ENCODE data around the gene DPF3. TPM values are rescaled to one million over a fixed set of nuclear protein-coding genes. Genes with fewer than 3 reads are reported as not detected.

Gene DPF3
- total RNA-seq, 2 experiments from 2014 or later: 6.6 to 7.4 TPM

GRCh38 chr14:72646861-72647528, 246.9 kb downstream of the DPF3 start:
- peaks cover 2% of the 10 kb centered on the region for H3K36me3 Mint-ChIP-seq (ENCODE audit: low read depth)
- no peak for DNase-seq
- H3K4me3 Mint-ChIP-seq: no peak overlapping the region
- no peaks in the 10 kb centered on the region for H3K4me1 Mint-ChIP-seq
- peaks cover 6% of the 10 kb centered on the region for H3K9me3 Mint-ChIP-seq
- ChIA-PET CTCF (no interaction called here), POLR2A (no interaction called here)
- no peak overlapping the region for H3K27ac Mint-ChIP-seq
- H3K27me3 Mint-ChIP-seq: peaks cover 25% of the 10 kb centered on the region

DNA sequence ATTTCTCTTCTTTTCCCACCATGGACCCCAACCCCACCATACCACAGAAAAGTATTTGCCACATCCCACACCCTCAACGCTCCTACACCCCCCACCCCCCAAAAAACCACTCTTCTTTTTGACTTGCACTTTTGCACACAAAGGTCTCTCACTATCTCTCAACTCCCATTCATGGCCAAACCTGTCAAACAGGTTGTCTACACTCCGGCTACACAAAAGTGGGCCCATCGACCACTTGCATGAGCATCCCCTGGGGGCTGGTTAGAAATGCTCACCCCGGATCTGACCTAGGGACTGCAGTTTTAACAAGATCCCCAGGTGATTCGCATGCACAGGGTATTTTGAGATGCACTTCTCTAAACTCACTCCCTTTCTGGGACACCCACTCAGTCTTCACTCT, 248.2 kb downstream of the DPF3 start:
- Mint-ChIP-seq H3K4me3 (no peak overlapping the region), H3K27ac (no peak overlapping the region), H3K27me3 (peaks cover 25% of the 10 kb centered on the region), H3K9me3 (peaks cover 7% of the 10 kb centered on the region), H3K36me3 (ENCODE audit: low read depth) (peaks cover 2% of the 10 kb centered on the region), H3K4me1 (peaks cover 1% of the 10 kb centered on the region)
- POLR2A ChIA-PET: no interaction called here
- no peak for DNase-seq
- CTCF ChIA-PET: no interaction called here

DNA sequence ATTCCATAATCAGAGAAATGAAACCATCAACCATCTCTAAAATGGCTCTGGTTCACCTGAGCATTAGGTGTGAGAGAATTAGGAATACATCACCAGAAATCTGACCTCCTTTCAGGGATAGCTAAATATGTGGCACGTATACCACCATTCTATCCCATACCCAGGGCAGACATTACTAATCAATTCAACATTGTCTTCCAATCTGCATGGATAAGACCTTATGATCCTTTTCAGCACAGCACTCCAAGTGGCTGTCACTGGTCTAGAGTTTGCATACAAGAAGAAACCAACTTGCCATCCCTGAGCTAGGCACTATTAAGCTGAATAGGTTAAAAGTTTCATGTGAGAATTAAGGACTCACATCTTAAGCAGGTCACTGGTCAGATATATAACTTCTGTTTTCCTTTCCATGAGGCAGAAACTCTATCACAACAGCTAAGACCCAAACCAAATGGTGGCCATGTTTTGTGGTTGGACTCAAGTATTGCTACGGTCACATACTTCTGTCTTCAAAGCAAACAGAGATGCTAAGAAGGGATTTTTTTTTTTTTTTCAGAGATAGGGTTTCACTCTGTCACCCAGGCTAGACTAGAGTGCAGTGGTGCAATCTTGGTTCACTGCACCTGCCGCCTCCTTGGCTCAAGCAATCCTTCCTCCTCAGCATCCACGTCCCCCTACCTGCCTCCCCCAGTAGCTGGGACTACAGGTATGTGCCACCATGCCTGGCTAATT, 249.0 kb downstream of the DPF3 start:
- CTCF ChIA-PET: interaction anchor here (0.6 to 0.9 kb wide), 5 partner anchors 14 to 595 kb away, joined by 3 to 4 read pairs (median 4); no protein-coding TSS in a partner anchor
- no peak overlapping the region for H3K27ac Mint-ChIP-seq
- DNase-seq: no peak
- H3K4me1 Mint-ChIP-seq: peaks cover 2% of the 10 kb centered on the region
- peaks cover 13% of the 10 kb centered on the region for H3K9me3 Mint-ChIP-seq
- H3K36me3 Mint-ChIP-seq (ENCODE audit: low read depth): peaks cover 2% of the 10 kb centered on the region
- H3K4me3 Mint-ChIP-seq: no peak overlapping the region
- peaks cover 30% of the 10 kb centered on the region for H3K27me3 Mint-ChIP-seq
- POLR2A ChIA-PET: no interaction called here

DNA sequence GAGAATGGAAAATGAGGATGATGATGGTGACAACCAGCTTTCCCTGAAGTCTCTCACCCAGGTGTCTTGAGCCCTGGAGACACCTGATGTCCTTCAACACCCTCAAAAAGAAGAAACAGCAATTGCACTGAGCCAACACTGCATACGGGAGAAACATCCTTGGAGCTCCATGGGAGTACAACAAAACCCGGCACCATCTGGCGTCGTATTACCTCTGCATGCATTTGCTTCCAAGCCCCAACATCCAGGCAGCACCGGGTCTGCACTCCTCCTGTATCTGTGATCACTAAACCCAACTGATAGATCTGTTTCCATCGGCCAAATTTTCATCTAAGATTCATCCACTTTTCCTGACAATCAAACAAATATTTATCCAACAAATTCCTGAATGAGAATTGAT, 249.9 kb downstream of the DPF3 start:
- H3K9me3 Mint-ChIP-seq: peaks cover 18% of the 10 kb centered on the region
- H3K4me1 Mint-ChIP-seq: peaks cover 2% of the 10 kb centered on the region
- peaks cover 28% of the 10 kb centered on the region for H3K27me3 Mint-ChIP-seq
- ChIA-PET POLR2A (no interaction called here), CTCF (no interaction called here)
- peaks cover 2% of the 10 kb centered on the region for H3K36me3 Mint-ChIP-seq (ENCODE audit: low read depth)
- no peak overlapping the region for H3K4me3 Mint-ChIP-seq
- DNase-seq: no peak
- no peak overlapping the region for H3K27ac Mint-ChIP-seq

- DNase-seq: no peak
- H3K4me3 Mint-ChIP-seq: no peak overlapping the region
- H3K36me3 Mint-ChIP-seq (ENCODE audit: low read depth): peaks cover 2% of the 10 kb centered on the region
- H3K9me3 Mint-ChIP-seq: peaks cover 20% of the 10 kb centered on the region
- H3K27ac Mint-ChIP-seq: no peak overlapping the region
- ChIA-PET CTCF (interaction anchor here (0.6 kb wide), 1 partner anchor 1192 kb away, joined by 3 read pairs; no protein-coding TSS in a partner anchor), POLR2A (no interaction called here)
- H3K4me1 Mint-ChIP-seq: peaks cover 2% of the 10 kb centered on the region
- peaks cover 28% of the 10 kb centered on the region for H3K27me3 Mint-ChIP-seq
These were observed 250.5 kb downstream of the DPF3 start for GRCh38 chr14:72643317-72643801.

DNA sequence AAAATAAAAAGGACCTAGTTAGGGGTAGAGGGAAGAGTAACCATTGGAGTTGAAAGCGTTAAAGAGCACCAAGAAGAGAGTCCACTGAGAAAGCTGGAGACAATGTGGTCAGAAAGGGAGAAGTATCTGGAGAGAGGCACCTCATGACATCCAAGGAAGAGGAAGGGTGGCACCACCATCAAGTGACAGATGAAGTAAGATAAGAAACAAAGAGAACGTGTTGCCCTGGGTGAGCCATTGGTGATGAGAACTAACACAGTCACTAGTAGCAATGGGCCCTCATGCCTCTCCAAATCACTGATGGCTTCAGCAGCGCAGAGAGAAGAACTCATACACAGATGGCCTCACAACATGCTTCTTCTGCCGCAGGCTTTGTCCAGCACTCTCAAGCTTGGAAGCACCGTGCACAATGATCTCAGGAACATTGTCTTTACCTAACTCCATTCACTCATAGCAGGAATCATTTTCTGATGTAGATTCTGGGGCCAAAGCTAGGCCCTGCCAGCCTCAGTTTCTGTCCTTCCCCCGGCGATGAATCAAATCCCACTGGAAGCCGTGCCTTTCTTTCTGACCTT, 252.9 kb downstream of the DPF3 start:
- H3K9me3 Mint-ChIP-seq: peaks cover 22% of the 10 kb centered on the region
- H3K36me3 Mint-ChIP-seq (ENCODE audit: low read depth): peaks cover 2% of the 10 kb centered on the region
- ChIA-PET CTCF (no interaction called here), POLR2A (no interaction called here)
- H3K27ac Mint-ChIP-seq: no peak overlapping the region
- DNase-seq: no peak
- H3K4me3 Mint-ChIP-seq: no peak overlapping the region
- H3K4me1 Mint-ChIP-seq: peaks cover 2% of the 10 kb centered on the region
- H3K27me3 Mint-ChIP-seq: peaks cover 27% of the 10 kb centered on the region

DNA sequence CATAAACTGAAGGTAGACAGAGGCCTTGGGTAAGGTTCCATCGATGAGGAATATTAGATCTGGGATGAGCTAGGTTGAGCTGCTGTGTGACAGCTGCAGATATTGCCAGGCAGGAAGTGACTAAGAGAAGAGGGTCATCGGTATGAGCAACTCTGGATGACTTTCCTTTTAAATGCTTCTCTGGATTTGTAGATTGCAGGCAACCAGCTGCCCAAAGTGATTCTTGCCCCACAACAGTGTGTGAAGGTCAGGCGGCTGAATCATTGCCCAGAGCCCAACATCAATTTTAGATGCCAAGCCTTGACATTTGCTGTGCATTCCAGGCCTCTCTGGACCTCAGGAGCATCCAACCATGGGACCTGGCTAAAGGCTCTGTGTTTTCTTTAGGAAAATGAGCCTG, 255.9 kb downstream of the DPF3 start:
- Mint-ChIP-seq H3K4me3 (no peak overlapping the region), H3K36me3 (ENCODE audit: low read depth) (peaks cover 2% of the 10 kb centered on the region)

GRCh38 chr14:72636871-72637270, 257.0 kb downstream of the DPF3 start:
- Mint-ChIP-seq H3K4me1 (peaks cover 2% of the 10 kb centered on the region), H3K27me3 (peaks cover 43% of the 10 kb centered on the region), H3K27ac (no peak overlapping the region), H3K9me3 (peaks cover 16% of the 10 kb centered on the region), H3K36me3 (ENCODE audit: low read depth) (no peaks in the 10 kb centered on the region), H3K4me3 (no peak overlapping the region)
- POLR2A ChIA-PET: no interaction called here
- DNase-seq: no peak
- CTCF ChIA-PET: no interaction called here

More for the DNA sequence above, 255.9 kb downstream of the DPF3 start:
- Mint-ChIP-seq H3K27ac (no peak overlapping the region), H3K27me3 (peaks cover 36% of the 10 kb centered on the region), H3K9me3 (peaks cover 20% of the 10 kb centered on the region), H3K4me1 (peaks cover 2% of the 10 kb centered on the region)
- POLR2A ChIA-PET: no interaction called here
- no peak for DNase-seq
- CTCF ChIA-PET: no interaction called here

DNA sequence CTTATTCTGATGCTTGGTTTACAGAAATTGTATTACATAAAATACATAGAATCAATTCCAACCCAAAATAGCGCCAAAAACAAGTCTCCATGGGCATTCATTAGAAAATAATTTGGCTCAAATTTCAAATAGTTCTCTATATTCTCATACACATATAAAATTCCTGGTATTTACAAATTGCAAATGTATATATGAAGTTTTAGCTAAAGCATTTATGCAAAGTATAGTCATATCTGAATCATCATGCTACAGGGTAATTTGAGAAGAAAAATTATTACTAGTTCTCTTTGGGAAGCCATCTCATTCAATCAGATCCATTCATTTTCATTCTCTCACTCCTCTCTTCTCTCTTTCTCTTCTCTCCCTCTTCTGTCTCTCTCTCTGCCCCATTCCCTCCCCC, 257.8 kb downstream of the DPF3 start:
- H3K36me3 Mint-ChIP-seq (ENCODE audit: low read depth): no peaks in the 10 kb centered on the region
- H3K4me3 Mint-ChIP-seq: no peak overlapping the region
- H3K9me3 Mint-ChIP-seq: peaks cover 16% of the 10 kb centered on the region
- DNase-seq: no peak
- CTCF ChIA-PET: no interaction called here
- POLR2A ChIA-PET: no interaction called here
- no peak overlapping the region for H3K27ac Mint-ChIP-seq
- peaks cover 2% of the 10 kb centered on the region for H3K4me1 Mint-ChIP-seq
- H3K27me3 Mint-ChIP-seq: peaks cover 49% of the 10 kb centered on the region

DNA sequence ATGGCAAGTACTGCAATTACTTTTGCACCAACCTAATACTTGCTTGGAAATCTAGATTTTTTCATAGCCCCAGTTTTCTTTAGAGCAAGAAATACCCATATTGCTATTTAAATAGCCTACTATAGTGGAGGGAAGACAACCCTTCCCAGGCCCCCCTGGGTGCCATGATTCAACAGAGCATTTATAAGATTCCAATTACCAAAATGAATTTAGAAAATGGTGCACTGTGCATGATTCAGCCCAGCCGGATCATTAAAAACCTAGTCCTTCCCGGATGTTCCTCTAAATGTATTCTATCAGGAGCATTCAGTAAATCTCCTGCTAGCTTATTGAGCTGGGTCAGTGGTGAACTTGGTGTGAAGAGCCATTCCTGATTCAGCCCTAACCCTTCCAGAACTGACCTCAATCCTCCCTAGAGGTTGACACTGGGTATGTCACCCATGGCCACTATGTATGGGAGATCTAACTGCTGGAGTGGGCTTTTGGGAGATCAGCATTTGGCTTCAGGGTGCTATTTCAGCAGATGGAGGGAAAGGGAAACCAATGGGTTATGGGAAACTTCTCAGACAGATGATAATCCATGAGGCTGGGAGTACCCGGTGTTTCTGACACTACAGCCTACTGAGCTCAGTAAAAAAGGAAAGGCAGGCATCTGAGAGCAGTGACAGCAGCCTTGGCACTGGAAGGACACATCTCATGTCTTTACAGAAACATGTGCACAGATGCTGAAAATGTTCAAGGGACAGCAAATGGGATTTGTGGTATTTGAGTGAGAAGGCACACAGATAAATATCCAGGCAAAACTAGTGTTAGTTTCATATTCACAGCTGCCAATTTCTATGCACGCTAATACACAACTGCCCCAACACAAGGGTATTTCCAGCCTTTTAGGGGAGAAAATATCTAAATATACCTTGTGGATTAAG, 258.9 kb downstream of the DPF3 start:
- H3K9me3 Mint-ChIP-seq: peaks cover 10% of the 10 kb centered on the region
- ChIA-PET CTCF (interaction anchor here (0.6 kb wide), 1 partner anchor 104 kb away, joined by 3 read pairs; no protein-coding TSS in a partner anchor), POLR2A (no interaction called here)
- H3K27ac Mint-ChIP-seq: no peak overlapping the region
- peaks cover 45% of the 10 kb centered on the region for H3K27me3 Mint-ChIP-seq
- no peak overlapping the region for H3K4me3 Mint-ChIP-seq
- H3K36me3 Mint-ChIP-seq (ENCODE audit: low read depth): no peaks in the 10 kb centered on the region
- DNase-seq: no peak
- no peaks in the 10 kb centered on the region for H3K4me1 Mint-ChIP-seq

GRCh38 chr14:72633551-72633950, 260.4 kb downstream of the DPF3 start:
- H3K27me3 Mint-ChIP-seq: peaks cover 45% of the 10 kb centered on the region
- H3K4me3 Mint-ChIP-seq: no peak overlapping the region

GRCh38 chr14:72632727-72633126, 261.2 kb downstream of the DPF3 start:
- Mint-ChIP-seq H3K4me1 (no peaks in the 10 kb centered on the region), H3K4me3 (no peak overlapping the region), H3K9me3 (peaks cover 3% of the 10 kb centered on the region), H3K36me3 (ENCODE audit: low read depth) (no peaks in the 10 kb centered on the region), H3K27ac (no peak overlapping the region), H3K27me3 (peaks cover 49% of the 10 kb centered on the region)
- no peak for DNase-seq
- ChIA-PET CTCF (interaction anchor here (1.1 to 1.6 kb wide), 2 partner anchors 12 to 24 kb away, joined by 3 read pairs; no protein-coding TSS in a partner anchor), POLR2A (no interaction called here)

More at GRCh38 chr14:72633551-72633950, 260.4 kb downstream of the DPF3 start:
- ChIA-PET CTCF (interaction anchor here (1.6 kb wide), 1 partner anchor 23 kb away, joined by 3 read pairs; no protein-coding TSS in a partner anchor), POLR2A (interaction anchor here (0.7 kb wide), 1 partner anchor 196 kb away, joined by 3 read pairs; no protein-coding TSS in a partner anchor)
- no peak for DNase-seq
- peaks cover 3% of the 10 kb centered on the region for H3K9me3 Mint-ChIP-seq
- no peaks in the 10 kb centered on the region for H3K4me1 Mint-ChIP-seq
- H3K36me3 Mint-ChIP-seq (ENCODE audit: low read depth): no peaks in the 10 kb centered on the region
- no peak overlapping the region for H3K27ac Mint-ChIP-seq

Measured in activated CD4-positive, alpha-beta T cell treated with anti-CD3 and anti-CD28 coated beads, Interleukin-2, amount 10 ng/mL, durations not matched to agents 7 days and 5 days (primary cell).